GM06990 (cell line): ENCODE data around the gene SF3A1.

Source experiments
- DNase-seq: peaks from one replicate; pipeline ENCODE4 v3.0.0-alpha.2; 2011; ENCODE audit not compliant: insufficient read length; ENCODE audit errors: extremely low read depth
- H3K27me3 ChIP-seq: replicated peaks from 2 replicates; pipeline ENCODE4 v1.6.0; 2011; ENCODE audit warnings: low read length; ENCODE audit not compliant: control insufficient read depth, insufficient read depth
- H3K36me3 ChIP-seq: 2 replicates; pipeline ENCODE4 v1.5.1; 2011; ENCODE audit warnings: low read length; ENCODE audit not compliant: control insufficient read depth, insufficient read depth
- H3K4me3 ChIP-seq: replicated peaks from 2 replicates; pipeline ENCODE4 v1.5.1; 2011; ENCODE audit warnings: low read depth, mild to moderate bottlenecking, control low read depth, low read length
- CTCF ChIP-seq: IDR thresholded peaks from 2 replicates; pipeline ENCODE4 v1.5.1; 2011; ENCODE audit warnings: low read length, control low read depth, mild to moderate bottlenecking, inconsistent platforms; ENCODE audit not compliant: insufficient read depth, poor library complexity, severe bottlenecking

The SF3A1 gene

DNA sequence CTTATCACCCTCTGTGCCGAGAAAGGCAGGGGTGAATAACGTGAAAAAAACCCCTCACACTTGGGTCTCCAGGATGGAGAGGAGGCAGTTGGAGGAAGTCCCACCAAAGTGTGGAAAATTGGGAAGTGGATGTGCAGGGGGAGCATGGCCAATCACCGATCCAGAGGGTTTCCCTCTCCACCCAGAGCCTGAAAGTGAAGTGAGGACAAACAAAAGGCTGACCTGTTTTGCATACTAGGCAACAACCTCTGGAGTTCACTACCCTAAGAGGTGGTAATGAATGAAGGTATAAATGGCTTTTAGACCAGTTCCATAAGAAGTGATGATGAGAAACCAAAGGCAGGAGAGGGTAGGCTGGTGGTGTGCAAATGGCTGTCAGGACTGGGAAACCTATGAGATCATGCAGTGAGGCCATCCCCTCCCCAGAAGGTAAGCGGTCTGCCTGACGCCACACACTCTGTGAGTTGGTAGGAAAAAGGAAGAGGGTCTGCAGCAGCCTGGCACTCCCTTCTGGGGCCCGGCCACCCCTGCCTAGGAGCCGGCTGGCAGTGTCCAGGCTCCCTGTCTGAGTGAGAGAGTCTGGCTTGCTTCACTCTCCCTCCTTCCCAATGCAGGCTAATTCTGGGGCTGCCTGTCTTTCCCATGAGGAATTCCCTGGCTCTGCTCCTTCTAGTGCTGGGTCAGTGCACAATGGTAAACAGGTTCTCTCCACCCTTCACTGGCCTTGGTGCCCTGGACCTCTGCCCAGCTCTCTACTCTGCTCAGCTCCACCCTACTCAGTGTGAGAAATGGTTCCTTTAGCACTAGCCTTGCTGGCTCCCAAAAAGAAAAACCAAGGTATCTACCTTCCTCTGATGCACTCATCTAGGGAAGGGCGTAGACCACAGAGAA, 45.6 kb downstream of the SF3A1 start:
- Histone ChIP-seq H3K4me3 (no peak overlapping the region), H3K36me3 (no peaks in the 10 kb centered on the region)
- DNase-seq = no peak

GRCh38 chr22:30309951-30310741, 46.5 kb downstream of the SF3A1 start:
- Histone ChIP-seq H3K36me3 (no peaks in the 10 kb centered on the region), H3K27me3 (no peaks in the 10 kb centered on the region), H3K4me3 (no peak overlapping the region)
- peak; percentile 44 for DNase-seq
- TF ChIP-seq CTCF = no peak

More for the DNA sequence above, 45.6 kb downstream of the SF3A1 start:
- no peaks in the 10 kb centered on the region for H3K27me3 ChIP-seq
- TF ChIP-seq CTCF = no peak

GRCh38 chr22:30308518-30309230, 48.0 kb downstream of the SF3A1 start:
- H3K36me3 ChIP-seq = no peaks in the 10 kb centered on the region; the same call in none of the 2 replicates
- no peak for TF ChIP-seq CTCF
- no peaks in the 10 kb centered on the region for H3K27me3 ChIP-seq
- H3K4me3 ChIP-seq = no peak overlapping the region
- peak; percentile 62 for DNase-seq

- TF ChIP-seq CTCF = no peak
- no peaks in the 10 kb centered on the region for H3K27me3 ChIP-seq
- H3K4me3 ChIP-seq = no peak overlapping the region
- peaks cover 2% of the 10 kb centered on the region for H3K36me3 ChIP-seq
- DNase-seq = no peak
Observed at GRCh38 chr22:30308093-30308492, 48.6 kb downstream of the SF3A1 start.

GRCh38 chr22:30307041-30307574, 49.6 kb downstream of the SF3A1 start:
- no peak for DNase-seq
- H3K4me3 ChIP-seq = peak overlapping the region; percentile 16
- TF ChIP-seq CTCF = no peak
- no peaks in the 10 kb centered on the region for H3K27me3 ChIP-seq
- H3K36me3 ChIP-seq = peaks cover 5% of the 10 kb centered on the region
